Esophagus squamous epithelium (tissue), 4 donors: Measurements from ENCODE around the gene MYL5.
A peak's percentile ranks its signal among the peaks of the same experiment; 100 is the strongest.

Experiments used
- POLR2A ChIP-seq, 4 donors: fragments of 450-650 bp; IDR thresholded peaks; one replicate each; pipeline ENCODE4 v1.6.1; 2017; ENCODE audit warnings: antibody characterized with exemption in 4 of 4, mild to moderate bottlenecking in 4 of 4, moderate library complexity in 3 of 4
- TF ChIP-seq, protein P1 (sequence below), 6 experiments: fragments of 450-650 bp in 4 of 6; fragments of 200-600 bp in 2 of 6; sonication (generic) in 2 of 6; IDR thresholded peaks; one replicate each; pipeline ENCODE4 v1.5.1; 2016 to 2019; ENCODE audit warnings: antibody characterized with exemption in 6 of 6, mild to moderate bottlenecking in 4 of 6, moderate library complexity in 4 of 6

DNA sequence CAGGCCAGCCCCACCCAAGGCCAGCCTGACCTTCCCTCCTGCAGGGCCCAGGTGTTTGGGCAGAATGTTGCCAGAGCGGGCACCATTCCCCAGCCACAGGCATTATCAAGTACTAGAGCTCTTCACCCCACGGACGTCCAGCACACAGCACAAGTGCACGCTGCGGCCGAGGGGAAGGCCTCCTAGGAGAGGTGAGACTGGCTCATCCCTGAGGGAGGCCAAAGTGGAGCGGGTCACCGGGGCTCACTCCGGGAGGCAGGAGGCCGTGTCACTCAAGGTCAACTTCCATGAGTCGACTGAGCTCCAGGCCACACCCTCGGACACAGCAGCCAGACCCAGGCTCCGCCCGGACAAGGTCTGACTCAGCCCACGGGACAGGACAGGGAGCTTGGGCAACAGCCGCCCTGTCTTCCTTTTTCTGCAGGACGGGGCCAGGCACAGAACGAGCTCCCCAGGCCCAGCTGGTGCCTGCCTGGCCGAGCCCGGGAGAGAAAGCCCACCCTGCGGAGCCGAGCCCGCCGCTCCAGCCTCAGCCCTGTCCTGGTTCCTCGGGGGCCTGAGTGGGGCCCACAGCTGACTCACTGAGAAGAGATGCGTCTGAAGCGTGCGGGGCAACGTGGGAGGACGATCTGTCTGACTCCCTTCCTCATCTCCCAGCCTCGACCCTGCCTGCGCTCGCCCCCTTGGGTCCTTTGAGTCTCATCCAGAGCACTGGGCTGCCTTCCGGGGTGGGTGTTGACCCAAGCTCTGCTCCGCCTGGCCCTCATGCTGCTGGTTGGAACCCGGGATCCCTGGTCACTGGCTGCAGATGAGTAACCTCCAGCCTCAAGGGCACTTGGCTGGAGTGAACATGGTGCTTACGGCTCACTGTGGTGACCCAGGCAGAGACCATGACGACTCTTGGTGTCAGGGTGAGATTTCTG is 13.0 kb downstream of the MYL5 start:
- TF ChIP-seq, protein P1, sequence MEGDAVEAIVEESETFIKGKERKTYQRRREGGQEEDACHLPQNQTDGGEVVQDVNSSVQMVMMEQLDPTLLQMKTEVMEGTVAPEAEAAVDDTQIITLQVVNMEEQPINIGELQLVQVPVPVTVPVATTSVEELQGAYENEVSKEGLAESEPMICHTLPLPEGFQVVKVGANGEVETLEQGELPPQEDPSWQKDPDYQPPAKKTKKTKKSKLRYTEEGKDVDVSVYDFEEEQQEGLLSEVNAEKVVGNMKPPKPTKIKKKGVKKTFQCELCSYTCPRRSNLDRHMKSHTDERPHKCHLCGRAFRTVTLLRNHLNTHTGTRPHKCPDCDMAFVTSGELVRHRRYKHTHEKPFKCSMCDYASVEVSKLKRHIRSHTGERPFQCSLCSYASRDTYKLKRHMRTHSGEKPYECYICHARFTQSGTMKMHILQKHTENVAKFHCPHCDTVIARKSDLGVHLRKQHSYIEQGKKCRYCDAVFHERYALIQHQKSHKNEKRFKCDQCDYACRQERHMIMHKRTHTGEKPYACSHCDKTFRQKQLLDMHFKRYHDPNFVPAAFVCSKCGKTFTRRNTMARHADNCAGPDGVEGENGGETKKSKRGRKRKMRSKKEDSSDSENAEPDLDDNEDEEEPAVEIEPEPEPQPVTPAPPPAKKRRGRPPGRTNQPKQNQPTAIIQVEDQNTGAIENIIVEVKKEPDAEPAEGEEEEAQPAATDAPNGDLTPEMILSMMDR (IDR thresholded peaks at IDR 0.05): no peak
- TF ChIP-seq POLR2A (IDR thresholded peaks at IDR 0.05): peak in 2 of 4 donors; percentile 24 to 63
